ENCODE data around the gene COL6A5.

DNA sequence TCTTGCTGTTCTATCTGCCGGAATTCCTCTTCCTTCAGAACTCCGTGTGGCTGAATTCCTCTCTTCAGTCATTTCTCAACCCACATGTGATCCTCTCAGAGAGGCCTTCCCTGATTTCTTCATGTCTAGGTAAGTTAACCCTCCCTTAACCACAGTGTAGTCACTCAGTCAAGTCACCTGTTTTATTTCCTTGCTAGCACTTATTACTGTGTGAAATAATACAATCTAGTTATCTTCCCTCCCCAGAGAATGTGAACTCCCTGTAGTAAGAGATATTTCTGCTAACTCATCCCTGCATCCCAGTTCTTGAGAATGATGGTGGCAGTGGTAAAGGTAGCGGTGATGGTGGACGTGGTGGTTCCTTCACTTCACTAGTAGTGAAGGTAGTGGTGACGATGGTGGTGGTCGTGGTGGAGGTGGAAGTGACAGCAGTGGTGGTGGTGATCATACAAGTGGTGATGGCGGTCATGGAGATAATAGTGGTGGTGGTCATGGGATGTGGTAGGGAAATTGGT is 33.3 kb downstream of the COL6A5 start:
- TF ChIP-seq CTCF (IDR thresholded peaks at IDR 0.05; ENCODE audit: insufficient read depth, low read length, poor library complexity, severe bottlenecking) (no peak), EZH2phosphoT487 (conservative IDR thresholded peaks at IDR 0.05; ENCODE audit: low read length) (no peak)
